ENCODE measurements around the gene ITGA6.

The ITGA6 gene

GRCh38 chr2:172465417-172466334, 38.3 kb downstream of the ITGA6 start:
- peak; percentile 77 for TF ChIP-seq CTCF (IDR thresholded peaks at IDR 0.05; ENCODE audit: extremely low read depth, insufficient read depth, missing control alignments)
- peak; percentile 52 for DNase-seq (ENCODE audit: low spot score)
- in situ Hi-C loops (cut with MboI; ENCODE audit: low pct_unique_long_range_greater_than_20kb, low sequenced_read_pairs, unreplicated experiment) = loop anchor here (25.0 kb wide), 3 partner anchors 303 to 878 kb away; no protein-coding TSS in a partner anchor

- DNase-seq (ENCODE audit: low spot score) = no peak
- in situ Hi-C loops (cut with MboI; ENCODE audit: low pct_unique_long_range_greater_than_20kb, low sequenced_read_pairs, unreplicated experiment) = loop anchor here (25.0 kb wide), 3 partner anchors 305 to 880 kb away; no protein-coding TSS in a partner anchor
- peak; percentile 23 for TF ChIP-seq CTCF (IDR thresholded peaks at IDR 0.05; ENCODE audit: extremely low read depth, insufficient read depth, missing control alignments)
These were observed 40.0 kb downstream of the ITGA6 start for GRCh38 chr2:172467382-172467781.

GRCh38 chr2:172470958-172471922, 43.9 kb downstream of the ITGA6 start:
- in situ Hi-C loops (cut with MboI; ENCODE audit: low pct_unique_long_range_greater_than_20kb, low sequenced_read_pairs, unreplicated experiment) = loop anchor here (25.0 kb wide), 3 partner anchors 309 to 884 kb away; no protein-coding TSS in a partner anchor
- no peak for DNase-seq (ENCODE audit: low spot score)
- TF ChIP-seq CTCF (IDR thresholded peaks at IDR 0.05; ENCODE audit: extremely low read depth, insufficient read depth, missing control alignments) = no peak

- TF ChIP-seq CTCF (IDR thresholded peaks at IDR 0.05; ENCODE audit: extremely low read depth, insufficient read depth, missing control alignments) = no peak
- in situ Hi-C loops (cut with MboI; ENCODE audit: low pct_unique_long_range_greater_than_20kb, low sequenced_read_pairs, unreplicated experiment) = loop anchor here (25.0 kb wide), 3 partner anchors 310 to 885 kb away; no protein-coding TSS in a partner anchor
- DNase-seq (ENCODE audit: low spot score) = no peak
These were observed 45.2 kb downstream of the ITGA6 start for GRCh38 chr2:172472446-172473033.

- in situ Hi-C loops (cut with MboI; ENCODE audit: low pct_unique_long_range_greater_than_20kb, low sequenced_read_pairs, unreplicated experiment) = loop anchor here (25.0 kb wide), 3 partner anchors 311 to 886 kb away; no protein-coding TSS in a partner anchor
- TF ChIP-seq CTCF (IDR thresholded peaks at IDR 0.05; ENCODE audit: extremely low read depth, insufficient read depth, missing control alignments) = no peak
- no peak for DNase-seq (ENCODE audit: low spot score)
These were observed 45.8 kb downstream of the ITGA6 start for GRCh38 chr2:172473167-172473566.

GRCh38 chr2:172478353-172478752, 51.0 kb downstream of the ITGA6 start:
- DNase-seq (ENCODE audit: low spot score) = no peak
- TF ChIP-seq CTCF (IDR thresholded peaks at IDR 0.05; ENCODE audit: extremely low read depth, insufficient read depth, missing control alignments) = no peak
- in situ Hi-C loops (cut with MboI; ENCODE audit: low pct_unique_long_range_greater_than_20kb, low sequenced_read_pairs, unreplicated experiment) = no loop called here
